ENCODE results near the gene ATXN2L.
"Not testable (repeated sequence)": the region's sequence is repeated elsewhere in the genome, so short reads cannot be mapped to it uniquely, and the experiment has no call there.

Gene ATXN2L

DNA sequence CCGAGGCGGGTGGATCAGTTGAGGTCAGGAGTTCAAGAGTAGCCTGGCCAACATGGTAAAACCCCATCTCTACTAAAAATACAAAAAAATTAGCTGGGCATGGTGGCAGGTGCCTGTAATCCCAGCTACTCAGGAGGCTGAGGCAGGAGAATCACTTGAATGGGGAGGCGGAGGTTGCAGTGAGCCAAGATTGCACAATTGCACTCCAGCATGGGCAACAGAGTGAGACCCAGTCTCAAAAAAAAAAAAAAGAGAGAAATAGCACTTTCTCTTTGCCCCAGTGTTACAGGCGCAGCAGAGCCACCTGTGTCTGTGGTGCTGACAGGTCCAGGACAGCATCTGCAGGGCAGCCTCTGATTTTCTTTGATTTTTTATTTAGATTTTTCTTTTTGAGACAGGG lies 58.8 kb downstream of the ATXN2L start:
- DNase-seq; in situ Hi-C loops (cut with MboI; ENCODE audit: low pct_unique_long_range_greater_than_20kb, low sequenced_read_pairs): not testable (repeated sequence)

DNA sequence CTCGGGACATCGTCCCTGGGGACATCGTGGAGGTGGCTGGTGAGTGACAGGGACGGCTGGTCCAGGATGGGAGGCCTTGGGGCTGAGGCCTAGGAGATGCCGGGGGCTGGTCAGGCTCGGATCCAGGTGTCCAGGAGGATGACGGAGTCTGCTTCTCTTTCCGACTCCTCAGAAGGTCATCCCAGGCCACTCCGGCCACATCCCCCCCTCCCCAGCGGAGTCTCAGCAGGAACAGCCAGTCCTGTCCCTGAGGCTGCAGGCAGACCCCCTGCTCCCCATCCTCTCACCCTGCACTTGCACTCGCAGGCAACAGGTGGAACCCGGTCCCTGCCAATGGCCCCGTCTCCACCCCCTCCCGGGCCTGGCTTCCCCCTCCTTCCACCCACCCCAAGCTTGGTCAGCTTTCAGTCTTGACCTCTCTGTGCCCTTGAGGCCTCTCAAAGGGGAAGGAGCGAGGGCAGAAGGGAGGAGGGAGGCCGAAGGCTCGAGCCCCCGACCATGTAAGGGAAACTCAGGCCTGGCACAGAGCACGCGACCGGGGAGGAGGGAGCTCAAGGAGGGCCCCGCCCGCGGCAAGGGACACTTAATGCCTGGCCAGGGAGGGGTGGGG lies 59.9 kb downstream of the ATXN2L start:
- DNase-seq: no peak
- in situ Hi-C loops (cut with MboI; ENCODE audit: low pct_unique_long_range_greater_than_20kb, low sequenced_read_pairs): no loop called here

GRCh38 chr16:28883221-28883996 lies 60.6 kb downstream of the ATXN2L start:
- in situ Hi-C loops (cut with MboI; ENCODE audit: low pct_unique_long_range_greater_than_20kb, low sequenced_read_pairs): no loop called here
- no peak for DNase-seq

DNA sequence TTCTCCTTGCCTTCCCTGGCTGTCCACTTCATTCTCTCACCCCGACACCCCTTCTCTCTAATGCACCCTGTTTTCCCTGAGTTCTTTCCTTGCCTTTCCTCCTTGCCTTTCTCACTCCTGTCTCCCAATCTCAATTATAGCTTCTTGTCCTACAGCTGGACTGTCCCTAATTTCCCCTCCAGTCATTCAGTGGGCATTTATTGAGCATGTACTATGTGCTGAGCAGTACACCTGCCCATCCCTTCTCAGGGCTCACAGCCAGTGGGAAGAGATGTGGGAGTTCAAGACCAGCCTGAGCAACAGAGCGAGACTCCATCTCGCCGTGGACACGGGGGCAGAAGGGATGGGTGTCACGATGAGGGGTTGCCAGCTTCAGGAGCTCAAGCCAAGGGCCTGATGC lies 61.2 kb downstream of the ATXN2L start:
- in situ Hi-C loops (cut with MboI; ENCODE audit: low pct_unique_long_range_greater_than_20kb, low sequenced_read_pairs): no loop called here
- no peak for DNase-seq
